GM21515 (cell line): Measurements from ENCODE around the gene PYDC1.
"Not testable (repeated sequence)": the region's sequence is repeated elsewhere in the genome, so short reads cannot be mapped to it uniquely, and the experiment has no call there.

ENCODE experiments used
- ATAC-seq: cut with Tn5 transposase; IDR thresholded peaks from one replicate; pipeline ENCODE4 v1.9.1; 2021; ENCODE audit not compliant: unreplicated experiment

PYDC1 gene

GRCh38 chr16:31223044-31223443 lies 6.1 kb upstream of the PYDC1 start:
- no peak for ATAC-seq

- ATAC-seq = no peak
Measured at GRCh38 chr16:31221357-31222160, 4.6 kb upstream of the PYDC1 start.

GRCh38 chr16:31219154-31219741 lies 2.3 kb upstream of the PYDC1 start:
- ATAC-seq = no peak

- ATAC-seq = no peak
Measured at GRCh38 chr16:31217136-31217530, 198 bp upstream of the PYDC1 start.

- ATAC-seq = no peak
Measured at GRCh38 chr16:31215287-31216162, 1.4 kb downstream of the PYDC1 start.

- no peak for ATAC-seq
Measured at GRCh38 chr16:31214708-31215286, 2.1 kb downstream of the PYDC1 start.

GRCh38 chr16:31213877-31214707 lies 2.8 kb downstream of the PYDC1 start, which contains the start of gene TRIM72:
TRIM72 (plus strand) TSS chr16:31214119; CDS start chr16:31214739, 620 bp downstream.
- no peak for ATAC-seq

- no peak for ATAC-seq
Measured at GRCh38 chr16:31213342-31213741, 3.6 kb downstream of the PYDC1 start.

GRCh38 chr16:31206776-31207175 lies 10.2 kb downstream of the PYDC1 start:
- ATAC-seq = no peak

GRCh38 chr16:31204871-31205666 lies 11.9 kb downstream of the PYDC1 start:
- ATAC-seq = no peak

- peak; percentile 29 for ATAC-seq
Measured at GRCh38 chr16:31202414-31203375, 14.2 kb downstream of the PYDC1 start, which contains the start of gene PYCARD. PYCARD (minus strand) TSS chr16:31202760; CDS start chr16:31202690, 70 bp downstream.

GRCh38 chr16:31201582-31202413 lies 15.1 kb downstream of the PYDC1 start:
- peak; percentile 50 for ATAC-seq

GRCh38 chr16:31200821-31201568 lies 15.9 kb downstream of the PYDC1 start:
- ATAC-seq = no peak

GRCh38 chr16:31200111-31200510 lies 16.8 kb downstream of the PYDC1 start:
- ATAC-seq = not testable (repeated sequence)

- no peak for ATAC-seq
Measured at GRCh38 chr16:31199430-31200041, 17.4 kb downstream of the PYDC1 start.

- no peak for ATAC-seq
Measured at GRCh38 chr16:31198207-31198882, 18.6 kb downstream of the PYDC1 start.
